K562 treated with DMSO at 1 percent for 48 hours (cell line): ENCODE measurements around the gene AGL. TPM values are rescaled to one million over a fixed set of nuclear protein-coding genes. Genes with fewer than 3 reads are reported as not detected.

ENCODE experiments used
- total RNA-seq: library from RNA; unstranded; fragments of 300-600 nt; gene quantifications from 2 replicates; pipeline ENCODE4 v1.2.3, GENCODE V29; 2022; ENCODE audit warnings: low replicate concordance; ENCODE audit errors: extremely low read depth

AGL gene
- total RNA-seq, result not detected in 2 replicates

GRCh38 chr1:99849744-99850458 lies at the start of gene AGL:
TSS of gene AGL (plus strand) at chr1:99850361. CDS start at chr1:99851043, 682 bp downstream.

GRCh38 chr1:99969729-99970621 lies 119.8 kb downstream of the AGL start, which contains the start of gene SLC35A3:
TSS of gene SLC35A3 (plus strand) at chr1:99969996. CDS start at chr1:99993555, 23,559 bp downstream.

Other genes with a start within 250 kb of the AGL start
- gene PALMD, start 204.2 kb upstream of the AGL start, total RNA-seq, result not detected in 2 replicates
- not detected in 2 replicates for gene FRRS1, start 83.7 kb upstream of the AGL start, total RNA-seq
- not detected in 2 replicates for gene SLC35A3, start 119.6 kb downstream of the AGL start, total RNA-seq